Measurements from ENCODE around the gene DYNC2LI1.

The DYNC2LI1 gene

DNA sequence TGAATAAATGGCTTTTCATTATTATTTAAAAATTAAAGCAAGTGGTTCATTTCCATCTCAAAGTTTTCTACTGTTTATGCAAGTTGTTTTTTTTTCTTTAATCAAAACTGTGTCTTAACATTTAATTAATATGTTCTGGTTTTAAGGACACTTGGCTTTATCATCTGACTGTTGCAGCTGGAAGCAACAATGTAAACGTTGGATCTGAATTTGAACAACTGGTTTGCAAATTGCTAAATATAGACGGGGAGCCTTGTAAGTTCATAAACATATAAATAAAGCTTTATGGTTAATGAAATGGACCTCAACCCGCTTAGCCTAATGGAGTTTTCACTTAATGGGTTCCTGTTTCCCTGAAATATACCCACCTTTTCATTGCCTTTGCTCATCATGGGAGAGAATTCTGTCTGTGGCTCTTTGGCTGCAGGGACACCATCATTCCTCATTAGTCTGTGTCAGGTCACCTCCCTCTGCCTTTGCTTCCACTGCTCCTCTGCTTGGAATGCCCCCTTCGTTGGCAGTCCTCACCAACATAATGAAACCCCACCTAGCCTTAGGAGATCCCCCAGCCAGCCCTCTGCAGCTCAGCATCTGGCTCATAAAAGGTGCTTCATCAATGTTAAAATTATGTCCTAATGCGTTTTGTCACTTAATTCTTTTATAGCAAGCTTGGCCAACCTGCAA is 44.2 kb upstream of the DYNC2LI1 start:
- Histone ChIP-seq H3K36me3 (ENCODE audit: control insufficient read depth, insufficient read depth, low read length) (no peaks in the 10 kb centered on the region), H3K4me3 (replicated peaks; ENCODE audit: low read depth, low read length) (no peak overlapping the region), H3K27me3 (replicated peaks; ENCODE audit: control insufficient read depth, insufficient read depth, low read length) (no peaks in the 10 kb centered on the region)
- TF ChIP-seq, protein P1, sequence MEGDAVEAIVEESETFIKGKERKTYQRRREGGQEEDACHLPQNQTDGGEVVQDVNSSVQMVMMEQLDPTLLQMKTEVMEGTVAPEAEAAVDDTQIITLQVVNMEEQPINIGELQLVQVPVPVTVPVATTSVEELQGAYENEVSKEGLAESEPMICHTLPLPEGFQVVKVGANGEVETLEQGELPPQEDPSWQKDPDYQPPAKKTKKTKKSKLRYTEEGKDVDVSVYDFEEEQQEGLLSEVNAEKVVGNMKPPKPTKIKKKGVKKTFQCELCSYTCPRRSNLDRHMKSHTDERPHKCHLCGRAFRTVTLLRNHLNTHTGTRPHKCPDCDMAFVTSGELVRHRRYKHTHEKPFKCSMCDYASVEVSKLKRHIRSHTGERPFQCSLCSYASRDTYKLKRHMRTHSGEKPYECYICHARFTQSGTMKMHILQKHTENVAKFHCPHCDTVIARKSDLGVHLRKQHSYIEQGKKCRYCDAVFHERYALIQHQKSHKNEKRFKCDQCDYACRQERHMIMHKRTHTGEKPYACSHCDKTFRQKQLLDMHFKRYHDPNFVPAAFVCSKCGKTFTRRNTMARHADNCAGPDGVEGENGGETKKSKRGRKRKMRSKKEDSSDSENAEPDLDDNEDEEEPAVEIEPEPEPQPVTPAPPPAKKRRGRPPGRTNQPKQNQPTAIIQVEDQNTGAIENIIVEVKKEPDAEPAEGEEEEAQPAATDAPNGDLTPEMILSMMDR (IDR thresholded peaks at IDR 0.05; ENCODE audit: insufficient read depth, low read length, poor library complexity, severe bottlenecking): no peak
- DNase-seq (ENCODE audit: extremely low read depth, insufficient read length): no peak

DNA sequence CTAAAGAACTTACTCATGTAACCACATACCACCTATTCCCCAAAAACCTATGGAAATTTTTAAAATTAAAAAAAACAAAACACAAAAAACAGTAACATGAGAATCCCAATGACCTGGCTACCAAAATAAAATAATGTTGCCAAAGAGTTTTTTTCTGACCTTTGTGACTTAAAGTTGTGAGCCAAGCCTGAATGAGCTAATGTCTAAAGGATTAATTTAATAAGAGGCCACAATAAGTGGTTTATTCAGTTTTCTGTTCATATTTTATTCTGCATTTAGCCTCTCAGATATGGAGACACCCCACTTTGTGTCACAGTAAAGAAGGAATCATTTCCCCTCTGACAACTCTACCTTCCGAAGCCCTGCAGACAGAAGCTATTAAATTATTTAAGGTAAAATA is 42.6 kb upstream of the DYNC2LI1 start:
- no peaks in the 10 kb centered on the region for H3K27me3 ChIP-seq (replicated peaks; ENCODE audit: control insufficient read depth, insufficient read depth, low read length)
- H3K4me3 ChIP-seq (replicated peaks; ENCODE audit: low read depth, low read length): no peak overlapping the region
- no peak for DNase-seq (ENCODE audit: extremely low read depth, insufficient read length)
- no peaks in the 10 kb centered on the region for H3K36me3 ChIP-seq (ENCODE audit: control insufficient read depth, insufficient read depth, low read length)
- TF ChIP-seq, protein P1 (IDR thresholded peaks at IDR 0.05; ENCODE audit: insufficient read depth, low read length, poor library complexity, severe bottlenecking): no peak

DNA sequence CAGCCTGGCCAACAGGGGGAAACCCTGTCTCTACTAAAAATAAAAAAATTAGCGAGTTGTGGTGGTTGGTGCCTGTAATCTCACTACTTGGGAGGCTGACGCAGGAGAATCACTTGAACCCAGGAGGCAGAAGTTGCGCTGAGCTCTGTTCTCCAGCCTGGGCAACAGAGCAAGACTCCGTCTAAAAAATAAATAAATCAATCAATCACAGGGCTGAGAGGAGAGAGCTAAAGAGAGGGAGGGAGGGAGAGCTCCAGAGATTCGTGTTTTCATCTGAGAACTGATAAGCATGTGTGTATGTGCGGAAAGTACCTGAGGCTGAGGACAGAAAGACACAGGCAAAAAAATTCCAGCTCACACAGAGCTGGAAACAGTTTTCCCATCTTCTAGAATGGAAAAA is 37.2 kb upstream of the DYNC2LI1 start:
- H3K36me3 ChIP-seq (ENCODE audit: control insufficient read depth, insufficient read depth, low read length): no peaks in the 10 kb centered on the region
- TF ChIP-seq, protein P1 (IDR thresholded peaks at IDR 0.05; ENCODE audit: insufficient read depth, low read length, poor library complexity, severe bottlenecking): no peak
- no peak for DNase-seq (ENCODE audit: extremely low read depth, insufficient read length)
- H3K4me3 ChIP-seq (replicated peaks; ENCODE audit: low read depth, low read length): no peak overlapping the region
- H3K27me3 ChIP-seq (replicated peaks; ENCODE audit: control insufficient read depth, insufficient read depth, low read length): no peaks in the 10 kb centered on the region

DNA sequence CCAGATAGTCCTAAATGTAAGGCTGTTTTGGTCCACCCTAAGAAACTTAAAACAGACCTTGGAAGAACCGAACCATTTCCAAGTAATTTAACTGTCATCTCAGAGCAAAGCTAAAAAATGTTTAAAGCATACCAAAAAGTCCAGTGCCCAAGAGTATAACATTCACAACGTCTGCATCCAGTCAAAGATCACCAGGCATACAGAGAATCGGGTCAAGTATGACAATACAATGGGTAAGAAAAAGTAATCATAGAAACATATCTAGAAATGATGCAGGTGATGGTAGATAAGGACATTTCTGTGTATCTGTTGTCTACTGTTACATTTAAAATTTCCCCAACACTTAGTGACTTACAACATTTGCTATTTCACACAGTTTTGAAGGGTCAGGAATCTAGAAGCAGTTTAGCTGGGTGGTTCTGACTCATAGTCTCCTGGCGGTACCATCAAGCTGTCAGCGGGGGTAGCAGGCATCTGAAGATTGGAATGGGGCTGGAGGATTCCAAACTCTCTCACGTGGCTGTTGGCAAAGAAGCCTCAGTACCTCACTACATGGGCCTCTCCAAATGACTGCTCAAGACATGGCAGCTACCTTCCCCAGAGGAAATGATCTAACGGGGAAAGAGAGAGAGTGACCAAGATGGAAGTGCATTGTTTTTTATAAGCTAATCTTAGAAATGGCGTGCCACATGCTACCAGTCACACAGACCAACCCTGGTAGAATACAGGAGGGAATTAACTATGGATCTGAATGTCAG is 36.6 kb upstream of the DYNC2LI1 start:
- H3K27me3 ChIP-seq (replicated peaks; ENCODE audit: control insufficient read depth, insufficient read depth, low read length): no peaks in the 10 kb centered on the region
- DNase-seq (ENCODE audit: extremely low read depth, insufficient read length): no peak
- TF ChIP-seq, protein P1 (IDR thresholded peaks at IDR 0.05; ENCODE audit: insufficient read depth, low read length, poor library complexity, severe bottlenecking): no peak

DNA sequence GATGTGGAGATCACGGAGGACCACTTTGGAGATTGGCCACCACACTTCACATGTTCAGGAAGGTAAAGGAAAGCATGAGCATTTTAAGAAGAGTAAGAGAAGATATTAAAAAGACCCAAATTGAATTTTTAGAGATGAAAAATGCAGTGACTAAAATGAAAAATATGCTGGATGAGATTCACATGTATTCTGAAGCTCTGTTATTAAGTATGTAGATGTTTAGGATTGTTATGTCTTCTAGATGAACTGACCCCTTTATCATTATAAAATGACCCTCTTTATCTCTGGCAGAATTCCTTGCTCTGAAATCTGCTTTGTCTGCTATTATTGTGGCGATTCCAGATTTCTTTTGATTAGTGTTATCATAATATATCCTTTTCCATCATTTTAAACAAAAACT is 36.0 kb upstream of the DYNC2LI1 start:
- no peak overlapping the region for H3K4me3 ChIP-seq (replicated peaks; ENCODE audit: low read depth, low read length)
- H3K36me3 ChIP-seq (ENCODE audit: control insufficient read depth, insufficient read depth, low read length): no peaks in the 10 kb centered on the region
- TF ChIP-seq, protein P1 (IDR thresholded peaks at IDR 0.05; ENCODE audit: insufficient read depth, low read length, poor library complexity, severe bottlenecking): no peak
- DNase-seq (ENCODE audit: extremely low read depth, insufficient read length): no peak
- no peaks in the 10 kb centered on the region for H3K27me3 ChIP-seq (replicated peaks; ENCODE audit: control insufficient read depth, insufficient read depth, low read length)

More for the DNA sequence above, 36.6 kb upstream of the DYNC2LI1 start:
- Histone ChIP-seq H3K4me3 (replicated peaks; ENCODE audit: low read depth, low read length) (no peak overlapping the region), H3K36me3 (ENCODE audit: control insufficient read depth, insufficient read depth, low read length) (no peaks in the 10 kb centered on the region)

Data from GM06990 (cell line).